Left renal pelvis (tissue), 4 donors: ENCODE data around the gene TARP.
"Not testable (repeated sequence)": the region's sequence is repeated elsewhere in the genome, so short reads cannot be mapped to it uniquely, and the experiment has no call there.

Experiments used
- DNase-seq, 4 donors: peaks; one replicate each; pipeline ENCODE4 v3.0.0-alpha.2; 2013; ENCODE audit warnings: low read depth in 4 of 4, low spot score in 3 of 4

TARP gene

DNA sequence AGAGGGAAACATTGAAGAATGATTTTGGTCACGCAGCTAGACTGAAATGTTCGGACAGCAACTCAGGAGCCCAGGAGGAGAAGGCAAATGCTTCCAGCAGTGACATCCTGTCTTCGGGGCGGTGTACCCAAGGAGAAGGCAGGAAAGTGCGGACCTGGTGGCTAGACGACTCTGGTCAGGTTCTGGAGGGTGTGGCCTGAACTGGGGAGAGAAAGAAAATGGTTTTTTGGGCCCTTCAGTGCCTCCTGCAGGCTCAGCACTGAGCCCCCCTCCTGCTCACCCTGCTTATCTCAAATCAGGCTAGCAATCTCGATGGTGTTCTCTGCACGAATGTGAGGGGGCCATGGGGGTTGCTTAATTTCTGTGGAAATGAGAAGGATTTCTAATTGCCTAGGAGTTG is 26.7 kb upstream of the TARP start:
- no peak for DNase-seq

DNA sequence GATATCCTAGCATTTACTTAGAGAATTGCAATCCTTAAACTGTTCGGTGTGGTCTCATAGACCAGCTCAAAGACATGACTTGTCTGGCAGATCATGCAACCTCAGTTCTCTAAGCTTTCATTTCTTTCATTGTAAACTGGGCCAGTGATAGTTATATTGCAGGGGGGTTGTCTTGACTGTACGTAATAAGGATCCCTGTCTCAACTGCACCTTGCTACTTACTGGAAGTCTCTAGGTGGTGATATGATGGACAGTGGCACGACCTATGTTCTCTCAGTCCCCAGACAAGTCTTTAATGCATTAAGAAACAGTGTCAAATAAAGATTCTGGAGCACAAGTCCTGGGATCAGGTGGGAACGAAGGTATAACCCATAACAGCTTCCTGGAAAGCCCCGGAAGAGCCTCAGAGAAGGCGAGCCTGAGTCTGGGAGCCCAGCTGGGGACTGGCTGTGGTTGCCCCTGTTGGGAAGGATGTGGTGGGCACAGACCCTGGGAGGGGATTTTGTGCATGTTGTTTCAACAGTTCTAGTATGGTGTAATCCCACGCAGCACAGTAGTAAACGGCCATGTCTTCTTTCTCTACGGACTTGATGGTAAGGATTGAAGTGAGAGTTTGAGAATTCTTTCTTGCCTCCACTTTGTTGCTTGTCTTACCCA is 26.0 kb upstream of the TARP start:
- no peak for DNase-seq

DNA sequence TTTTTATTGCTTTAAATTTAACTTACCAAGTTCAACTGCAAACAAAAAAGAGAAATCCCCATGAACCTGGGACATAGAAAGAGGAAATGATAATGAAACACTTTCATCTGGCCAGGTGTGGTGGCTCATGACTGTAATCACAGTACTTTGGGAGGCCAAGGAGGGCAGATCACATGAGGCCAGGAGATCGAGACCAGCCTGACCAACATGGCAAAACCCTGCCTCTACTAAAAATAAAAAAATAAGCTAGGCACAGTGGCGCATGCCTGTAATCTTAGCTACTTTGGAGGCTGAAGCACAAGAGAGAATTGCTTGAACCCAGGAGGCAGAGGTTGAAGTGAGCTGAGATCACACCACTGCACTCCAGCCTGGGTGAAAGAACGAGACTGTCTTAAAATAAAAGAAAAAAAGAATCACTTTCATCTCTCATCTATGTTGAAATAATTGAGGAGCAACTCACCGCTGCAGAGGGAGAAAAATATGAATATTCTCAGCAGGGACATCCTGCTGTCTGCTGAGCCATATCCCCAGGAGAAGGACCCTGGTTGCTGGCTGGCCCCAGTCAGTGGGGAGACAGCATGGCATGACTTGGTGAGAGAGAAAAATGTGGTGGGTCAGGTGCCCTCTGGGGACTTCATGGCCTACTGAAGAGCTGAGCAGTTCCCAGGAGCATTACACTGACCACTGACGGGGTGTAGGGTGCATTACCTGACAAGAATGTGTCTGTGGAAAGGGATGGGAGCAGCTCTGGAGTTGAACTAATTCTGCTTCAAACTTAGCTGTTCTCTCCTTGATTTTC is 22.8 kb upstream of the TARP start:
- DNase-seq: no peak

DNA sequence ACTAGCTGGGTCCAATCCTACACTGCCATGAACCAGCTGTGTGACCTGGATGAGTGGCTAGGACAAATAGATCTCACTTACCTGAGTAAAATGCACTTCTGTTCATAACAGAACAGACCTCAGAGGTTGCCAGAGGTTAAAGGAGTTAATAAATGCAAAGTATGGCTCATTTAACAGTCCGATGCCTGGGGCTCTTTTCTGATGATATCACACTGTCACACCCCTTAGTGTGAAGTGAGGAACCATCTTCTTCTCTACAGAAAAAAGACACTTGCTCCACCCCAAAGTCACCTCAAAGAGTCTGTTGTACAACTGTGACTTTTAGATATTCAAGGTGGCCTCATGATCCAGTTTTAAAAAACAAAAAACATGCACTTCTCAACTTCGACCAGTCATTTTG is 21.5 kb upstream of the TARP start:
- DNase-seq: no peak

DNA sequence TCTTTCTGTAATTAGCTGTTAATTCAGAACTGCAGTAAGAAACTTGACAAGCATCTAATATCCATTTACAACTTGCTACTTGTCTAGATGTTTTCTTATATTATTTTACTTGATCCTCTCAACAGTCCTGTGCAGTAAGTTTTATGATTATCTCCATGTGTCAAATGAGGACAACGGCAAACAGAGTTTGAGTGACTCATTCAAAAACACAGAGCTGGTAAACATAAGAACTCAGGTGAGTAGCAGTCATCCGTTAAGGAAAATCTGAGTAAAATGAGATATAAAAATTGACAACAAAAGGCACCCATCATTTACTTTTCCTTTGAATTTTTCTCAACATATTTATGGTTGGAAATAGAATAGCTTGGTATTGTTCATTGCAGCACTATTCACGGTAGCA is 19.0 kb upstream of the TARP start:
- DNase-seq: no peak

DNA sequence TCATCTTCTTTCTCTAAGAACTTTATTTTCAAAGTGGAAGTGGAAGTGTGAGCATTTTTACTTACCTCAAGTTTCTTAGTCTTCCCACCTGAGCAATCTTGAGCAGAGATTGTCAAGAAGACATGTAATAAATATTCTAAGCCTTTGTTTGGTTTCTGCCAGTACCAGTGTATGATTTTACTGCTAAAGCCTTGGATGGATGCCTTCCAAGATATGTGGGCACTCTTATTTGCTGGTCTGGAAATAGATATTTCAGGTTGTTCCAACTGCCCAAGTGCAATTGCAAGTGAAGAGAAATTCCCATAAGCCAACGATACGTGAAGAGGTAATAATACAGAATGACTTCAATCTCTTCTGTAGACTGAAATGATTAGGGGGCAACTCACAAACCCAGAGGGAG is 18.2 kb upstream of the TARP start:
- DNase-seq: no peak

DNA sequence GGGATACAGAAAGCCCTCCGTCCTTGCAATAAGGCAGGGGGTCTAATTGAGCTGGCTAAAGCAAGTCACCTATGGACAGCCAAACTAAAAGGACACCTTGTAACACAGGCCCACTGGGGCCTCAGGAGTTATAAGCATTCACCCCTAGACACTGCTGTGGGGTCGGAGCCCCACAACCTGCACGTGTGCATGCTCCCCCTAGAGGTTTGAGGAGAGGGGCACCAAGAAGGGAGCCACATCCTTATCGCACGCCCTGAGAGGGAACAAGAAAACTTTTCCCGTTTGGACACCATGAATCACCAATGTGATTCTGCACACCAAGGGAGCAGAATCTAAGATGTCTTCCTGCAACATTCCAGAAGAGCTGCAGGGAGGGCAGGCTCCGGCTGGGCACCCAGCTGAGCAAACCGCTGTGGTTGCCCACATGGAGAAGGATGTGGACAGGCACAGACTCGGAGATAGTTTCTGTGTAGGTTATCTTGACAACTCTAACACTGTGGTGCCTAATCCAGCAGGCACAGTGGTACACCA is 17.7 kb upstream of the TARP start:
- DNase-seq: no peak

DNA sequence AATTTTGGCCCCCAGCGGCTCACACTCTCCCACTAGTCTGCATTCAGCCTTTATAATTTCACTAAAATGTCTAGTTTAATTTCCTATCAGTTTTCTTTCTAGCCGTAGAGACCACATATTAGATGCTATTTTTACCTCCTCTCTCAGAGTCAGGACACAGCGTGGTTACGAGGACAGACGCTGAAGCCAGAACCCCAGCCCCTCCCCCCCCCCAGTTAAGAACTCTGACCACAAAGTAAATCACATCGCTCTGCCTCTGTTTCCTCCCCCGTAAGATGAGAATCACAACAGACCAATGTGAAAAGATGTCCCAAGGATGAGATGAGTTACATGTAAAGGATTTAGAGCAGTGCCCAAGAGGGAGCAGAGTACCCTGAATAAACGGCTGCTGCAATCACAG is 11.1 kb upstream of the TARP start:
- DNase-seq: no peak

DNA sequence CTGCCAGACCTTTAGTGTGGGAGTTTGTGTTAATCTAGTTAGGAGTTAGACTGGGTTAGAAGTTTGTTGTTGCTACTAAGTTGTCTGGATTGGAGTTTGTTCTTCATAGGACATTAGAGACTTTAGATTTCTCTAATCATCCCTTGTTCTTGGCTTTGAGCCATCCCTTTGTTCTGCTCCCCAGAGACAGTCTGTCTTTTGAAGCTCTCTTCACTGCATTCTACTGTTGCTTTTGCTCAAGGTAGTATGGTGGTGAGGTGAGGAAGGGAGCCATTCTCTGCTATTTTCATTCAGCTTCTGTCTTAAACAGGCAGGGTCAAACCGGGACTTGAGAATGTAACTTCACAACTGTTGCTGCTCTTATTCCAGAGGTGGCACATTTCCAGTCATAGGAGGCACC is 10.4 kb upstream of the TARP start:
- no peak for DNase-seq

DNA sequence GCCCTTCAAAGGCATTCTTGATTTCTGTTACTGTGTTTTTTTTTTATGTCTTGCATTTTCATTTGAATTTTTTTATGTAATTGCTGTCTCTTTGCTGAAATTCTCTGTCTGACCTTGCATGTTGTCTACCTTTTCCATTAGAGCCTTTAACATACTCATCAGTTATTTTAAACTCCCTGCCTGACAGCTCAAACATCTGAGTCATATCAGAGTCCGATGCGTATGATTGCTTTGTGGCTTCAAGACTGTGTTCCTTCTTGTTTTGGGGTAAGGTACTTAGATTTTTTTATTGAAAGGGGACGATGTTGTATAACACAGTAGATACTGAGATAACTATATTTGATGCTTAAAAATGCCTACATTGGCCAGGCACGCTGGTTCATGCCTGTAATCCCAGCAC is 9.7 kb upstream of the TARP start:
- DNase-seq: no peak

DNA sequence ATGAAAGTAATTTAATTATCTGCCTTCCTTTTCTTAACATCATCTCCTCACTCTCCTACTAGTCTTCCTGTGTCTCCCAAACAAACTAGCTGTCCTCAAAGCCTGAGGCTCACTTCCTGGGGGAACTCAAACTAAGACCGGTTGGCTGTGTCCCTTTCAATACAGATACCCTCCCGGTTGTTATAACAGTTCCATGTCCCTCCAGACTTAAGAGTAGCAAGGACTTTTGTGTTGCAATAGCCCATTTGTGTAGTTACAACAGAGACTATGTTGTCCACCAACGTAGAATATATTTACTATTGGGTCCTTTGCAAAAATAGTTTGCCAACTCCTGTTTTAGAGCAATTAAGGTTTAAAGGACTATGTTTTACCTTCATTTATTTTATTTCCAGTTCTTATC is 8.6 kb upstream of the TARP start:
- DNase-seq: no peak

DNA sequence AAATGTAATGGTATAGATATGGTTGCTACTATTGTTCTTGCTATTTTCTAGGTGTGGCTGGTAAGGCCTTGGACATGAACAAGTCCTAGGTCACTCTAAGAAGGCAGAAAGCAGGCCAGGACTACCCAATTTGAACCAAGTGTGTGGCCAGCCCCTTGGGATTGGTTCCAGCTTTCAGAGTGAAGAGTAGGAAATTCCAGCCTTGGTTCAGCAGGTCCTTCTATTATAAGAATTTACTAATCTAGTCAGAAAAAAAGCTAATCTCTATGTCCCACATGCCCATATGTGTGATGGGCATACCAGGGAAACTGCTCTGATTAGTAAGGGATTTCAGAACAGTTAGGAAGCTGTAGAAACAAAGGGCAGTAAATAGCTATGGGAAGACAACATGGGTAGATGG is 7.8 kb upstream of the TARP start:
- DNase-seq: no peak

DNA sequence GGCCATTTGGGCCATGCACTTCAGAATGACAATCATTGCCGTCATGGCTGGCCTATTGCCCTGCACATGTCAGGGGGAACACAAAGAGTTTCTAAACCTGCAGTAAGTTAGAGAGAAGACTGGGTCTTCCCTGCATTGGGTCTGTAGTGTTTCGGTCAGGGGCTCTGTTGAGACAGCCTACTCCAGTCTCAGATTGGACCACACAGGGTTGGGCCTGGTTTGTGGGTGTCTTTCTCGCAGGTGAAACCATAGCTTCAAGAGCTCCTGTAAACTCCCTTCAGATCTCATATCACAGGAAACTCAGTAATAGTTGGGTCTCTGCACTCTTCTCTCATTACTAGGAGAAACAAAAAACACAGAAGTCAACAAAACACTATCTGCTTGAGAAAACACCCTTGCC is 7.3 kb upstream of the TARP start:
- DNase-seq: no peak

DNA sequence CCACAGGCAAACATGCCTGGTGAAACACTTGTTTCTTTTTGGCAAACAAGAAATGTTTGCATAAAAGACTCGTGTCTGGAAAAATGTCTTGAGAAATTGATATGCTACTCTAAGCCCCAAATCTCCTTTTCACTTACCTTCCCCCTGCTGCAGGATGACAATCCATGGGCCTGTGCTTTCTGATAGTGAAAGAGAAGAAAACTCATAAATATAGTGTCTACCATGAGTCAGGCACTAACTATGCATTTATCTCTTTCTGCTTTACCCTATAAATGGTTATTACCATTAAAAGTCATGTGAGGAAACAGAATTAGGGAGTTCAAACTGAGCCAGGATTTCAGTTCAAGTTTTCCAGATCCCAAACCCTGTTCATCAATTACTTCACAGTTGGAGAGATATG is 6.6 kb upstream of the TARP start:
- no peak for DNase-seq

DNA sequence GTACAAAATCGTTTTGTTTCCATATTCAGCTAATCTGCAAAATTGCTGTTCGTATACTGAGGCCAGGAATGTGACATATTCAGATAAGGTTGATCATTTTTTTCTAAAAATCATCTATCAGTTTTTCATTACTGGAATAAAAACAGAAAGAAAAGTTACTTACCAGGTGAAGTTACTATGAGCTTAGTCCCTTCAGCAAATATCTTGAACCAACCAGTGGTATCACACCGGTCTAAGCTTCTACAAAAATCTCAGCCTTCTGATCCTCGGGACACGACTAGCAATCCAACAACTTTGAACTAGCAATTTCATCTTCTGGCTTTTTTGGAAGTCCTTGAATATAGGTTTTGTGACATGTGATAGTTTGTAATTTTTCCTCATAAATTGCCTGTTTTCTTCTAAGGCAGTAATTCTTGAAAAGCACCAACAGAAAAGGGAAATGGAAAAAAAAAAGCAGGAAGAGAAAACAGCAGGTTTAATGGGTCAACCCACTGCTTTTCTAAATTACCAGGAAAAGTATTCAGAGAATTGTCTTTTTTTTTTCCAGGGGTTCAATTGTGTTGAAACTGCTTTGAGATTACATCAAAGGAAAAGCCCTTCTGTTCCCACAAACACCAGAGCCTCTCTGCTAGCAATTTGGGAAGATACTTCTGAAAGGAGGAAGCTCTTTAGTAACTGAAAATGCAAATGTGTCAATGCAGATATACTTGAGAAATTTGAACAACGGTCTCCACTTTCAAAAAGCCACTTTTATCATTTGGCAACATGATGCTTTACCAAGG is 2.9 kb upstream of the TARP start:
- DNase-seq: no peak

DNA sequence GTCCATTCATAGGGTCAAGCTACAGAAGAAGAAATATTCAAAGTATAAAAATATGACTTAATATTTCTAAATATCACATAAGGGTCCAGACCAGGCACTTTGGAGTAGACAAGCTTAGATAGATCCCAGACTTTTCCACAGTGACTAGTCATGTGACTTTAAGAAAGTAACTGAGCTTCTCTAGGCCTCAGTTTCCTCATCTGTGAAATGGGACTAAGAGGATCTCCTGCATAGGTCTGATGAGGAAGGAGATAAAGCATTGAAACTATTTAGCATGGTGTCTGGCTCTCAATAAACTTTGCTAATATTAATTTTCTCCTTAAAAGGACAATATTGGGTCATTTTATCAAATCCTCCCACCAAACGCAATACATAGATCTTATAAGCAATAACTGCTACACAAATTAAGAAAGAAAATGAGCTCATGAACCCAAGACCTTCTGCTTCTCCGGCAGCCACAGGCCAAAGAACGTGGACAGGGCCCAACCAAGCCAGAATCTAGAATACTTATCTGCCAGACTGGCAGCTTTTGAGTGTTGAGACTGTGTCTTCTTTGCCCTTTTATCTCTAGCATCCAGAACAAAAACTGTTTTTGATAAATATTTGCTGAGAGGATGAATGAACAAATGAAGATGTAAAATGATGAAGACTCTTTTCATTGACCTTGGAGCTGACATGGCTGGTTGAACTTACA is 1.6 kb upstream of the TARP start:
- DNase-seq: no peak

DNA sequence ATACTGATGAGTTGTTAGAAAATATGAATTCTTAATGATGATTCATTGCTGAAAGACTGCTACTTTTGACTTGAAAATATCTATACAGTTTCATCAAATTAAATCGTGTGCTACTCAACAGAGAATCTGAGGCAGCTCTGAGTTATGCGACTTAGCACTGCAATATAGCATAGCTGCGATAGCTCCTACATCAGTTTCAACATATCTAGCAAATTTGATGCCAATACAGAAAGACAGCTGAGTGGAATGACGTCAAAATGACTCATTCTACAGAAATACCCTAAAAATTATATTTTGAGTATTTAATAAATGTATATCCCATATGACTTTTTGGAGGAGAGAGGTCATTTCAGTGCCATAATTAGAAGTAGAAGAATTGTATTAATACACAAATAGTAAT is 1.1 kb upstream of the TARP start:
- no peak for DNase-seq

DNA sequence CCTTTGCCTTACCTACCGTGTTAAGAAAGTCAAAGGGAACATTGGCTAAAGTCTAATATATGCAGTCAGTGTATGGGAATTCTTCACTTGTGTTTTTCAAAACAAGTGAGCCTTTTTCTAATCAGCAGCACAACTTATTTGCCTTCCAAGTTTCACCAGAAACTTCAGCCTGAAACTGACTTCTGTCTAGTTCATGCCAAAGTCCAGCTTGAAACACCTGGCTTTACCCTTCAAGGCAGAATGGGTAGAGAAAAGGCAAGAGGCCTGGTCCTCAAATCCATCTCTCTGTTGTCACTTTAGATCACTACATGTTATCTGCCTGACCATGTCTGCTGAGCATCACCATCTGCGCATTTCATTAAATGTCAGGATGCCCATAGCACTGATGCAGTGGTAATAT is 3.0 kb downstream of the TARP start:
- DNase-seq: not testable (repeated sequence)

DNA sequence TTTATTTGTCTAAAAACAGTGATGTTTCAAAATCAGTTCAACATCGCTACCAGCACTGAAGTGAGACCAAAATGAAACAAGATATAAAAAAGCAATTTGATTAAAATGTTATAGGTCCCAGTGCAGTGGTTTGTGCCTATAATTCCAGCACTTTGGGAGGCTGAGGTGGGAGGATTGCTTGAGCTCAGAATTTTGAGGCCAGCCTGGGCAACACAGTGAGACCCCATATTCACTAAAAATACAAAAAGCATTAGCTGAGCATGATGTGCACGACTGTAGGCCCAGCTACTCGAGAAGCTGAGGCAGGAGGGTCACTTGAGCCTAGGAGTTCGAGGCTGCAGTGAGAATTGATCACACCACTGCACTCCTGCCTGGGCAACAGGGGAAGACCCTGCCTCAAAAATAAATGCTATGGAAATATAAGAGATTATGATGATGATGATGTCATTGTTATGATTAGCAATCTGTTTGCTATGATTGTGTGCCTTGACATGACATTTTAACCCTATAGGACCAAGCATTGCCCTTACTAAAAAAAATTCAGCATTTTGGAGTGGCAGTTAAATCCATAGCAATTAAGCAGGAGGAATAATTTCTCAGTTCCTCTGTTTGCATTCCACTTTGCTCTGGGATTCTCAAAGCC is 3.6 kb downstream of the TARP start:
- not testable (repeated sequence) for DNase-seq

DNA sequence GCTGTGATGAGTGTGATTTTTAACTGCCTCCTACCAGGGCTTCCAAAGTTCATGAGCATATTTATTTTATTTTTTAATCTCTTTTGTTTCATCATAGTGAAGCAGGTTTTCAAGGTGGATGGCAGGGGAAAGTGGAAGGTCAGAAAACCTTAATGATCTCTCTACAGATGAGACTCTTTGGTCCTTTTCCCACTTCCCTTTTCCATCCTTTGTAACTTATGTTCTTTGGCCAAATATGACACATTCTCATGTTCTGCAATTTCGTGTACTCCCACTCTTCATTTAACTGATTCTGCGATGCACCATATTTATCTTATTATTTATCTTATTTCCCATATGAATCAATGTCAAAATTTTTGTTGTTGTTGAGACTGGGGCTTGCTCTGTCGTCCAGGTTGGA is 7.5 kb downstream of the TARP start:
- not testable (repeated sequence) for DNase-seq
